CD1c-positive myeloid dendritic cell (primary cell): ENCODE data around the gene MOCS2.

Experiments used
- DNase-seq: peaks from one replicate; pipeline ENCODE4 v3.0.0-alpha.2; 2016; ENCODE audit errors: extremely low spot score

MOCS2 gene

GRCh38 chr5:53095217-53095616, 14.3 kb downstream of the MOCS2 start:
- no peak for DNase-seq

- no peak for DNase-seq
These were observed 17.3 kb downstream of the MOCS2 start for GRCh38 chr5:53092242-53092641.

- no peak for DNase-seq
These were observed 18.3 kb downstream of the MOCS2 start for GRCh38 chr5:53091289-53091688.

GRCh38 chr5:53090229-53090628, 19.3 kb downstream of the MOCS2 start:
- no peak for DNase-seq

- peak; percentile 27 for DNase-seq
These were observed 20.0 kb downstream of the MOCS2 start for GRCh38 chr5:53089481-53089991.

GRCh38 chr5:53087621-53088121, 21.9 kb downstream of the MOCS2 start:
- DNase-seq, result no peak

- no peak for DNase-seq
These were observed 22.4 kb downstream of the MOCS2 start for GRCh38 chr5:53087171-53087570.

- no peak for DNase-seq
These were observed 24.9 kb downstream of the MOCS2 start for GRCh38 chr5:53084546-53085255.

GRCh38 chr5:53083927-53084326, 25.6 kb downstream of the MOCS2 start:
- no peak for DNase-seq

- DNase-seq, result no peak
These were observed 29.3 kb downstream of the MOCS2 start for GRCh38 chr5:53080271-53080670.

- no peak for DNase-seq
These were observed 33.5 kb downstream of the MOCS2 start for GRCh38 chr5:53076014-53076583.

GRCh38 chr5:53073348-53073747, 36.2 kb downstream of the MOCS2 start:
- no peak for DNase-seq

GRCh38 chr5:53071738-53072137, 37.8 kb downstream of the MOCS2 start:
- DNase-seq, result no peak

- DNase-seq, result no peak
These were observed 38.3 kb downstream of the MOCS2 start for GRCh38 chr5:53071298-53071697.

GRCh38 chr5:53069626-53070025, 39.9 kb downstream of the MOCS2 start:
- DNase-seq, result no peak

- DNase-seq, result no peak
These were observed 41.2 kb downstream of the MOCS2 start for GRCh38 chr5:53068291-53068836.

- no peak for DNase-seq
These were observed 41.9 kb downstream of the MOCS2 start for GRCh38 chr5:53067641-53068040.

GRCh38 chr5:53066088-53066487, 43.5 kb downstream of the MOCS2 start:
- DNase-seq, result no peak

- DNase-seq, result no peak
These were observed 45.8 kb downstream of the MOCS2 start for GRCh38 chr5:53063791-53064190.

- DNase-seq, result no peak
These were observed 46.4 kb downstream of the MOCS2 start for GRCh38 chr5:53063176-53063575.

GRCh38 chr5:53059281-53059680, 50.3 kb downstream of the MOCS2 start:
- DNase-seq, result no peak

- DNase-seq, result no peak
These were observed 54.2 kb downstream of the MOCS2 start for GRCh38 chr5:53055365-53055764.

GRCh38 chr5:53053364-53053763, 56.2 kb downstream of the MOCS2 start:
- DNase-seq, result no peak
